Stimulated activated CD4-positive, alpha-beta T cell treated with anti-CD3 and anti-CD28 coated beads, Interleukin-4, amount 100 ng/mL, for 4 hours (primary cell): ENCODE measurements around the gene PAWR.
"Not testable (repeated sequence)": the region's sequence is repeated elsewhere in the genome, so short reads cannot be mapped to it uniquely, and the experiment has no call there.

ENCODE experiments used
- DNase-seq, 2 experiments: peaks; one replicate each; pipeline ENCODE4 v3.0.0-alpha.2; 2020

The PAWR gene

GRCh38 chr12:79644274-79645234, 46.2 kb downstream of the PAWR start:
- no peak for DNase-seq

GRCh38 chr12:79643821-79644220, 46.9 kb downstream of the PAWR start:
- no peak for DNase-seq

GRCh38 chr12:79638490-79638889, 52.3 kb downstream of the PAWR start:
- DNase-seq: no peak

- DNase-seq: no peak
Measured at GRCh38 chr12:79637093-79637492, 53.7 kb downstream of the PAWR start.

GRCh38 chr12:79635676-79636075, 55.1 kb downstream of the PAWR start:
- DNase-seq: no peak

- DNase-seq: no peak
Measured at GRCh38 chr12:79634957-79635471, 55.8 kb downstream of the PAWR start.

- no peak for DNase-seq
Measured at GRCh38 chr12:79629561-79629960, 61.2 kb downstream of the PAWR start.

- DNase-seq: not testable (repeated sequence)
Measured at GRCh38 chr12:79626735-79627134, 64.0 kb downstream of the PAWR start.

- DNase-seq: no peak
Measured at GRCh38 chr12:79624378-79624777, 66.4 kb downstream of the PAWR start.

- DNase-seq: no peak
Measured at GRCh38 chr12:79619872-79620562, 70.7 kb downstream of the PAWR start.

- no peak for DNase-seq
Measured at GRCh38 chr12:79618848-79619404, 71.8 kb downstream of the PAWR start.

GRCh38 chr12:79617696-79618095, 73.1 kb downstream of the PAWR start:
- DNase-seq: no peak

- no peak for DNase-seq
Measured at GRCh38 chr12:79615596-79616560, 74.9 kb downstream of the PAWR start.

- DNase-seq: no peak
Measured at GRCh38 chr12:79614730-79615129, 76.0 kb downstream of the PAWR start.

GRCh38 chr12:79601908-79602307, 88.9 kb downstream of the PAWR start:
- no peak for DNase-seq

GRCh38 chr12:79597910-79598309, 92.9 kb downstream of the PAWR start:
- no peak for DNase-seq

GRCh38 chr12:79596719-79597350, 93.9 kb downstream of the PAWR start:
- no peak for DNase-seq

- DNase-seq: no peak
Measured at GRCh38 chr12:79595273-79595672, 95.5 kb downstream of the PAWR start.

GRCh38 chr12:79592865-79593264, 97.9 kb downstream of the PAWR start:
- no peak for DNase-seq

GRCh38 chr12:79591988-79592387, 98.8 kb downstream of the PAWR start:
- no peak for DNase-seq

- no peak for DNase-seq
Measured at GRCh38 chr12:79590751-79591150, 100.0 kb downstream of the PAWR start.

GRCh38 chr12:79587368-79587767, 103.4 kb downstream of the PAWR start:
- DNase-seq: no peak
